K562 (cell line): Measurements from ENCODE around the gene TPPP. TPM values are rescaled to one million over a fixed set of nuclear protein-coding genes. Genes with fewer than 3 reads are reported as not detected.
A peak's percentile ranks its signal among the peaks of the same experiment; 100 is the strongest.

Experiments used
- ATAC-seq: fragments of 200-7000 bp; cut with Tn5 transposase; 3 replicates; pipeline ENCODE4 v1.9.1; 2020; ENCODE audit warnings: moderate library complexity
- BruUV-seq: library from RNA; stranded (reverse); fragments of 400-500 nt; replicated peaks from 2 replicates; lab custom pipeline; 2021; lab: Mats Ljungman, UMichigan
- CTCF ChIA-PET: fragments of 300-600 bp; formaldehyde crosslinking; extraction: SDS; loops from one replicate; lab custom pipeline; 2021; ENCODE audit warnings: low intra/inter-chr PET ratio; lab: Yijun Ruan, JAX
- POLR2A ChIA-PET: fragments of 300-600, 350-650 bp; sonication (Branson Sonifier 250); formaldehyde crosslinking; extraction: SDS; loops from one replicate; lab custom pipeline; 2021; ENCODE audit warnings: antibody characterized with exemption, inconsistent platforms; lab: Yijun Ruan, JAX
- DNase-seq, 4 experiments: peaks; one replicate each; pipeline versions ENCODE4 v3.0.0 to v3.0.0-alpha.2; 2011 to 2018; ENCODE audit warnings: low spot score in 3 of 4, mixed read lengths in 3 of 4; ENCODE audit errors: extremely low read depth in 1 of 4
- FAIRE-seq: peaks from 2 replicates; lab custom pipeline; 2011; peaks lifted over from hg19 to GRCh38; lab: Jason Lieb, UNC
- H2AFZ ChIP-seq: 2 replicates; pipeline ENCODE4 v1.6.0; 2011; ENCODE audit warnings: low read depth, low read length, control low read depth, inconsistent platforms
- H3K27ac ChIP-seq: fragments of 200-600 bp; 3 replicates; pipeline ENCODE4 v1.8.0; 2011; ENCODE audit warnings: low read depth, mild to moderate bottlenecking, control low read depth, inconsistent platforms, low read length, moderate library complexity, mixed read lengths; ENCODE audit errors: extremely low read depth
- H3K27me3 ChIP-seq, 2 experiments: fragments of 300-600 bp in 1 of 2; 2 replicates in 1 of 2; 3 replicates in 1 of 2; pipeline versions ENCODE4 v1.6.0 to v1.8.0; 2011; ENCODE audit warnings: inconsistent platforms in 2 of 2, low read length in 2 of 2, mild to moderate bottlenecking in 1 of 2, mixed read lengths in 1 of 2, moderate library complexity in 1 of 2; ENCODE audit not compliant: control insufficient read depth in 2 of 2, insufficient read depth in 2 of 2
- H3K36me3 ChIP-seq: fragments of 300-600 bp; 3 replicates; pipeline ENCODE4 v1.8.0; 2011; ENCODE audit warnings: mild to moderate bottlenecking, low read length, inconsistent platforms; ENCODE audit not compliant: control insufficient read depth, insufficient read depth
- H3K4me1 ChIP-seq, 2 experiments: fragments of 200-600 bp in 1 of 2; replicated peaks in 1 of 2; 2 replicates in 1 of 2; 3 replicates in 1 of 2; pipeline versions ENCODE4 v1.5.1 to v1.8.0; 2011; ENCODE audit warnings: inconsistent platforms in 2 of 2, low read length in 2 of 2, mild to moderate bottlenecking in 1 of 2, mixed read lengths in 1 of 2, moderate library complexity in 1 of 2; ENCODE audit not compliant: control insufficient read depth in 2 of 2, insufficient read depth in 2 of 2
- H3K4me2 ChIP-seq: 2 replicates; pipeline ENCODE4 v1.6.1; 2011; ENCODE audit warnings: low read length, control low read depth, inconsistent platforms, mixed read lengths; ENCODE audit not compliant: insufficient read depth
- H3K4me3 ChIP-seq: fragments of 200-600 bp; sonication (generic), shearing (Covaris generic); 2 replicates; pipeline ENCODE4 v1.5.1; 2016; ENCODE audit warnings: control low read depth, inconsistent platforms
- H3K79me2 ChIP-seq: fragments of 200-600 bp; 3 replicates; pipeline ENCODE4 v1.8.0; 2011; ENCODE audit warnings: low read length, inconsistent platforms; ENCODE audit not compliant: control insufficient read depth, insufficient read depth
- H3K9ac ChIP-seq, 2 experiments: 2 replicates each; pipeline versions ENCODE4 v1.6.0 to v1.6.1; 2011; ENCODE audit warnings: low read depth in 2 of 2, low read length in 2 of 2, control low read depth in 1 of 2, inconsistent platforms in 1 of 2, mild to moderate bottlenecking in 1 of 2, mixed read lengths in 1 of 2; ENCODE audit not compliant: insufficient read depth in 1 of 2
- H3K9me1 ChIP-seq: one replicate; pipeline ENCODE4 v1.6.0; 2011; ENCODE audit warnings: inconsistent platforms, mild to moderate bottlenecking, low read length, moderate library complexity; ENCODE audit not compliant: control insufficient read depth, insufficient read depth
- H3K9me3 ChIP-seq: replicated peaks from 2 replicates; pipeline ENCODE4 v1.5.1; 2011; ENCODE audit warnings: low read depth, low read length, inconsistent platforms; ENCODE audit not compliant: control insufficient read depth, insufficient read depth
- H4K20me1 ChIP-seq: replicated peaks from 2 replicates; pipeline ENCODE4 v1.6.1; 2011; ENCODE audit warnings: low read length, inconsistent platforms, mixed read lengths; ENCODE audit not compliant: control insufficient read depth, insufficient read depth
- BACH1 ChIP-seq: fragments of 200-800 bp; sonication (Bioruptor generic); IDR thresholded peaks from 2 replicates; pipeline ENCODE4 v1.6.1; 2016; ENCODE audit warnings: missing genetic modification characterization, missing compliant biosample characterization
- FOXJ3 ChIP-seq: sonication (generic); formaldehyde crosslinking; IDR thresholded peaks from 2 replicates; pipeline ENCODE4 v1.4.0; 2020; ENCODE audit warnings: mild to moderate bottlenecking, missing genetic modification reagents
- GTF2E2 ChIP-seq: fragments of 200-800 bp; sonication (Bioruptor generic); IDR thresholded peaks from 2 replicates; pipeline ENCODE4 v1.6.1; 2016; ENCODE audit warnings: missing genetic modification characterization, missing compliant biosample characterization
- HNRNPL ChIP-seq: fragments of 200-400 bp; formaldehyde crosslinking; IDR thresholded peaks from 2 replicates; pipeline ENCODE4 v1.6.1; 2017; ENCODE audit warnings: low read depth, mild to moderate bottlenecking, low read length
- MECOM ChIP-seq: fragments of 250-450 bp; sonication (Bioruptor Pico); IDR thresholded peaks from 2 replicates; pipeline ENCODE4 v1.8.0; 2022; ENCODE audit warnings: inconsistent platforms
- POLR2G ChIP-seq: fragments of 200-400 bp; formaldehyde crosslinking; IDR thresholded peaks from 2 replicates; pipeline ENCODE4 v1.6.1; 2017; ENCODE audit warnings: low read depth, mild to moderate bottlenecking, antibody characterized with exemption, low read length, moderate library complexity
- RCOR1 ChIP-seq, 2 experiments: IDR thresholded peaks; 2 replicates each; pipeline ENCODE4 v1.6.1; 2012; ENCODE audit warnings: low read depth in 2 of 2, low read length in 2 of 2, borderline replicate concordance in 1 of 2, improper control_type of control experiment in 1 of 2
- SIX5 ChIP-seq, 2 experiments: IDR thresholded peaks; 2 replicates each; pipeline ENCODE4 v1.6.1; 2011; ENCODE audit warnings: low read length in 2 of 2, borderline replicate concordance in 1 of 2, low read depth in 1 of 2, mild to moderate bottlenecking in 1 of 2, moderate library complexity in 1 of 2; ENCODE audit not compliant: insufficient read depth in 1 of 2
- SMAD1 ChIP-seq: fragments of 150-350 bp; IDR thresholded peaks from 2 replicates; pipeline ENCODE4 v1.6.1; 2014; ENCODE audit warnings: low read length, low read depth; ENCODE audit not compliant: partially characterized antibody
- SMAD4 ChIP-seq: fragments of 250-450 bp; sonication (Bioruptor Pico); conservative IDR thresholded peaks from 2 replicates; pipeline ENCODE4 v1.8.0; 2021; ENCODE audit warnings: inconsistent platforms, mild to moderate bottlenecking, moderate library complexity
- WGBS: fragments of 100-300 bp; shearing (Covaris generic); methylation state at CpG from one replicate; pipeline ENCODE4 v1.1.6; 2016; ENCODE audit warnings: low coverage, mixed read lengths; ENCODE audit not compliant: insufficient coverage; ENCODE audit errors: missing lambda C conversion rate; 5-methylcytosine and 5-hydroxymethylcytosine counted together
- in situ Hi-C: fragments of 300-500 bp; cut with MboI; formaldehyde crosslinking; loops from 4 replicates; pipeline ENCODE4 v1.15.0; 2018; ENCODE audit warnings: inconsistent platforms, mixed read lengths
- intact Hi-C: fragments of 100-400 bp; cut with micrococcal nuclease; formaldehyde crosslinking; loops from 2 replicates; pipeline ENCODE4 v1.14.2; 2022
- polyA plus RNA-seq, 8 experiments: library from polyadenylated mRNA; depleted of rRNA in 4 of 8; stranded (reverse) in 5 of 8; unstranded in 3 of 8; fragments of >200 nt; fragmentation: Nextera tagmentation in 2 of 8; fragmentation: Illumina TruSeq in 1 of 8; extraction: Ambion mirVana in 2 of 8; extraction: Trizol in 1 of 8; gene quantifications; 2 replicates each; pipeline versions ENCODE4 v1.2.1 to v1.2.3, GENCODE V29; 2011 to 2014; ENCODE audit warnings: inconsistent platforms in 1 of 8, missing spikeins in 1 of 8
- total RNA-seq, 7 experiments: library from RNA; depleted of rRNA in 6 of 7; stranded (reverse); fragments of >200 nt in 6 of 7; fragmentation: Illumina TruSeq in 2 of 7; extraction: Trizol in 2 of 7; gene quantifications; 2 replicates each; pipeline versions ENCODE4 v1.2.1 to v1.2.3, GENCODE V29; 2011 to 2021; ENCODE audit warnings: low replicate concordance in 1 of 7

TPPP gene
- total and polyA plus RNA-seq, 9 of the 15 experiments (the other 6 are each of a cell fraction or from before 2014, with no cell fraction given) = 0.01 to 0.07 (median 0.03) TPM; not detected in 6

- TF ChIP-seq POLR2G (peak; percentile 55; the same call in 1 of the 2 replicates), HNRNPL (no peak), SMAD1 (no peak), GTF2E2 (tag) (no peak), FOXJ3 (CRISPR knock-in tag) (no peak), BACH1 (tag) (no peak), MECOM (CRISPR knock-in tag) (no peak), SIX5 (IDR thresholded peaks at IDR 0.05; ENCODE audit: borderline replicate concordance in 1 of 2, insufficient read depth in 1 of 2, low read depth in 1 of 2, low read length in 2 of 2) (no peak)
Observed at GRCh38 chr5:664343-664993, 28.7 kb downstream of the TPPP start (continued).

- TF ChIP-seq POLR2G (peak; percentile 12; the same call in 1 of the 2 replicates), RCOR1 (IDR thresholded peaks at IDR 0.05; ENCODE audit: borderline replicate concordance in 1 of 2, low read depth in 2 of 2, low read length in 2 of 2) (no peak), SMAD4 (CRISPR knock-in tag) (no peak)
Observed at GRCh38 chr5:663436-664342, 29.5 kb downstream of the TPPP start.

More at GRCh38 chr5:663436-664342, 29.5 kb downstream of the TPPP start:
- H2AFZ ChIP-seq = no peak overlapping the region
- CTCF ChIA-PET = no interaction called here
- no peak overlapping the region for H3K4me3 ChIP-seq
- intact Hi-C loops = no loop called here
- no peak for FAIRE-seq
- in situ Hi-C loops = no loop called here
- H3K27me3 ChIP-seq = no peaks in the 10 kb centered on the region
- H3K4me1 ChIP-seq = peaks cover 0 to 41% of the 10 kb centered on the region in 2 experiments; a peak in 3 of 5 replicates
- H3K27ac ChIP-seq = no peak overlapping the region
- DNase-seq = no peak
- POLR2A ChIA-PET = no interaction called here
- H4K20me1 ChIP-seq = peaks cover 2% of the 10 kb centered on the region; the same call in 1 of the 2 replicates
- H3K4me2 ChIP-seq = no peak overlapping the region
- no TSS peak for BruUV-seq
- 95% methylated on average over 35 of the region's 38 CpGs for WGBS
- no peak for ATAC-seq
- no peak overlapping the region; a peak in 1 of 4 replicates for H3K9ac ChIP-seq
- no peaks in the 10 kb centered on the region for H3K79me2 ChIP-seq
- no peaks in the 10 kb centered on the region for H3K9me1 ChIP-seq
- peaks cover 14% of the 10 kb centered on the region for H3K9me3 ChIP-seq
- H3K36me3 ChIP-seq = peaks cover 85% of the 10 kb centered on the region
